Body of pancreas (tissue), 4 donors: ENCODE results near the gene SLC6A9.

Source experiments
- POLR2A ChIP-seq, 3 donors: fragments of 450-650 bp; IDR thresholded peaks; one replicate each; pipeline ENCODE4 v1.6.1; 2016; ENCODE audit warnings: antibody characterized with exemption in 3 of 3, mild to moderate bottlenecking in 2 of 3
- TF ChIP-seq, protein P1 (sequence below), 7 experiments: fragments of 450-650 bp in 4 of 7; fragments of 200-600 bp in 3 of 7; sonication (generic) in 3 of 7; IDR thresholded peaks; one replicate each; pipeline ENCODE4 v1.5.1; 2016 to 2019; ENCODE audit warnings: antibody characterized with exemption in 7 of 7

GRCh38 chr1:44074415-44074814, 43.2 kb upstream of the SLC6A9 start:
- no peak for TF ChIP-seq POLR2A (IDR thresholded peaks at IDR 0.05)
- TF ChIP-seq, protein P1, sequence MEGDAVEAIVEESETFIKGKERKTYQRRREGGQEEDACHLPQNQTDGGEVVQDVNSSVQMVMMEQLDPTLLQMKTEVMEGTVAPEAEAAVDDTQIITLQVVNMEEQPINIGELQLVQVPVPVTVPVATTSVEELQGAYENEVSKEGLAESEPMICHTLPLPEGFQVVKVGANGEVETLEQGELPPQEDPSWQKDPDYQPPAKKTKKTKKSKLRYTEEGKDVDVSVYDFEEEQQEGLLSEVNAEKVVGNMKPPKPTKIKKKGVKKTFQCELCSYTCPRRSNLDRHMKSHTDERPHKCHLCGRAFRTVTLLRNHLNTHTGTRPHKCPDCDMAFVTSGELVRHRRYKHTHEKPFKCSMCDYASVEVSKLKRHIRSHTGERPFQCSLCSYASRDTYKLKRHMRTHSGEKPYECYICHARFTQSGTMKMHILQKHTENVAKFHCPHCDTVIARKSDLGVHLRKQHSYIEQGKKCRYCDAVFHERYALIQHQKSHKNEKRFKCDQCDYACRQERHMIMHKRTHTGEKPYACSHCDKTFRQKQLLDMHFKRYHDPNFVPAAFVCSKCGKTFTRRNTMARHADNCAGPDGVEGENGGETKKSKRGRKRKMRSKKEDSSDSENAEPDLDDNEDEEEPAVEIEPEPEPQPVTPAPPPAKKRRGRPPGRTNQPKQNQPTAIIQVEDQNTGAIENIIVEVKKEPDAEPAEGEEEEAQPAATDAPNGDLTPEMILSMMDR (IDR thresholded peaks at IDR 0.05) = no peak
